NCI-H524 treated with DMSO at 0.1 percent for 48 hours (cell line): ENCODE results near the gene OPTC.
"Not testable (repeated sequence)": the region's sequence is repeated elsewhere in the genome, so short reads cannot be mapped to it uniquely, and the experiment has no call there.

Source experiments
- DNase-seq: peaks from one replicate; lab custom pipeline; 2025; lab: John Stamatoyannopoulos, UW

OPTC gene

GRCh38 chr1:203516906-203517305, 23.0 kb downstream of the OPTC start:
- no peak for DNase-seq

DNA sequence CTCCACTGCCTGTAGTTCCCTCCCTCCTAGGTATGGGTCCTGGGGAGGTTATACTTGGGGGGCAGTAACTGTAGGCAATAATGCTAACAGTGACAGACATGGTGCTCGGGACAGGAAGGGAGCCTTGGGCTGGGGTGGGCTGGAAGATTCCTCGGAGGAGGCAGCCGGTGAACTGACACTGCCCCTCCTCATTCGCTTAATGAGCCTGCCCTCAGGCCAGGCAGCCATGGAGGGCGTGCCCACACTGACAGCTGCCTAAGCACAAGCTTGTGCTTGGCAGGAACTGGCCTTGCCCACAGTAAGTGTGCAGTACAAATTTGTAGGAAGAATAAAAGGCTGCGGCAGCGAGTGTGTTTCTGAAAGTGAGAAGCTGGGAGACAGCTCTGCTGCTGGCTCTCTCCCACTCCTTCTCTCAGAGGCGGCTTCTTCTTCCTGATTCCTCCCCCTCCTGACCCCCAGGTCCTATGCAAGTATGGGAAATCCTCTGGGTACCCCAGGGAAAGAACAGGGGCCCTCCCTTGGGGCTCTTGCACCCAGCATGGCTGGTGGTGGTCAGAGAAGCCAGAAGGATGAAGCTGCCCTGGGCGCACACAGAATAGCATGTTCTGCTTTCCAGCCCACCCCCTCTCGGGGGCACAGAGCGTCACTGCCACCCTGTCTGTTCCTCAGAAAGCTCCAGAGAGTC, 23.6 kb downstream of the OPTC start:
- no peak for DNase-seq

DNA sequence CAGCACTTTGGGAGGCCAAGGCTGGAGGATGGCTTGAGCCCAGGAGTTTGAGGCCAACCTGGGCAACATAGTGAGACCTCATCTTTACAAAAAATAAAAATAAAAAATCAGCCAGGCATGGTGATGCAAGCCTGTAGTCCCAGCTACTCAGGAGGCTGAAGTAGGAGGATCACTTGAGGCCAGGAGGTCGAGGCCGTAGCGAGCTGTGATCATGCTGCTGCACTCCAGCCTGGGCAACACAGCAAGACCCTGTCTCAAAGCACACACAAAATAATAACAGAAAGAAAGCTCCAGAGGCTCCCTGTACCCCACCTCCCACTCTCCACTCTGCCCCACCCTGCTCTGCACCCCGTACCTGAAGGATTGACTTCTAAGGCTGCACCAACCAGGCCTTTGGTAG, 24.2 kb downstream of the OPTC start:
- DNase-seq = not testable (repeated sequence)

DNA sequence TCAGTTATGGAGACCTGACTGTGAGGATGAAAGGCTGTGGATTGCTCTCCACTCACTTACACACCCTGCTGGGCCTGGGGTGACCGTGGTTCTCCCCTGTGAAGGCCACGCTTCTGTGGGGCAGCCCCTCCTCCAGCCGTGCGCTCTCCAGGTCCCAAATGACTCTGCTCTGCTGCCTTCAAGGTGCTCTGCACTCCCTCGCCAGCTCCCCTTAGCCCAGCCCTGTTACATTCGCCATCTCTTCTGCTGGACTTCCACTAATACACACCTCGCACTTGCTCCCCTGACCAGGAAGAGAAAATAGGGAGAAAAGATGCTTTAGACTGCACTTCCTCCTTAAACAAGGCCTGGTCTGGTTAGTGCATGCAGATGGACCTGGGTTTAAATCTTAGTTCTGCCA, 24.6 kb downstream of the OPTC start:
- no peak for DNase-seq

GRCh38 chr1:203519053-203519840, 25.3 kb downstream of the OPTC start:
- DNase-seq = no peak

DNA sequence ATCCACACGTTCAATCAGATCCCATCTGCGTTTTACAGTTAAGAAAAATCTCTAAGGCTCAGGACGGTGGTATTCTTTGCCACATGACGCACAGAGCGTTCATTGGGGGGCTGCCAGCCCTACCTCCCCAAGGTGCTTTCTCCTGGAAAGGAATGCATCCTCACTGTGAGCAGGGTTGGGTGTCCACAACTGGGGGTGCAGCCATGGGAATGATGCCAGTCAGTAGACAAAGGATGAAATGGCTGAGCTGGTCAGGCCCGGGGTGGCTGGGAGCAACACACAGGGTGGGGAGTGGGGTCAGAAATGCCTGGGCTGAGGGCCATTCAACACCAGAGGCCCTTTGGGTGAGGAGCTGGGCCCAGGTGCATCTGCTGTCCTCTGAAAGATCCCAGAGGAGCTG, 25.9 kb downstream of the OPTC start:
- no peak for DNase-seq

DNA sequence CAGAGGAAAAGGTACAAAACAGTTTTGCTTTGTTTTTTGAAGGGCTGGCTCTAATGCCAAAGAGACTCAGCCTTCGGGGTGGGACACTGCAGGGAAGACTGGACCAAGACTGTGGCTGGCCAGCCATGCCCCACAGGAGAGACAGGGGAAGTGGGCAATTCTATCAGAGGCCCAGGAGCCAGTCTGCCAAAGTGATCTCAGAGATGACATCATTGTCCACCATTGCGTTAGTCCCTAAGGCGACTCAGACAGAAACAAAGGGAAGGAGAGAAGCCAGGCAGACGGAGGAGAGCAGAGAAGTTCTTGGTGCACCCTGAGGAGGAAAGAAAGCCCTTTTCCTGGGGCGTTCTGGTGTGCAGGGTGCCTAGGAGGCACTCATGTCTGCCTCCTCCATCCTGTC, 26.4 kb downstream of the OPTC start:
- DNase-seq = no peak

GRCh38 chr1:203521074-203521794, 27.3 kb downstream of the OPTC start:
- DNase-seq = no peak

DNA sequence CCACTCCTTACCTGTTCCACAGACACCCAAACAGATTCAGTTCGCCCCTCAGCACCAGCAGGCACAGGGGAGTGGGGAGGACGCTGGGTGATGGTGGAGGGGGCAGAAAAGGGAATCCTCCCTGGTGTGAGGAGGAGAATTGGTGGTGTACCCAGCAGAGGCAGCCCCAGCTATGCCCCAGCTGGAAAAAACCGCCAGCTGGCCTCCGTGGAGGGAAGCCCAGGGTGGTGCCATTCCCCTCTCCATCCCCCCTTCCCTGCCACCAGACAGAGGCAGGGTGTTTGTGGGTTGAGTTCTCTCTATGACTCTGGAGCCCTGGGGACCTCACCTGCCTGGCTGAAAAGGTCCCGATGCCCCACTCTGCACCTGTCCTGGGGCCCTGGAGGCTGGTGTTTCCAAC, 27.9 kb downstream of the OPTC start:
- no peak for DNase-seq

DNA sequence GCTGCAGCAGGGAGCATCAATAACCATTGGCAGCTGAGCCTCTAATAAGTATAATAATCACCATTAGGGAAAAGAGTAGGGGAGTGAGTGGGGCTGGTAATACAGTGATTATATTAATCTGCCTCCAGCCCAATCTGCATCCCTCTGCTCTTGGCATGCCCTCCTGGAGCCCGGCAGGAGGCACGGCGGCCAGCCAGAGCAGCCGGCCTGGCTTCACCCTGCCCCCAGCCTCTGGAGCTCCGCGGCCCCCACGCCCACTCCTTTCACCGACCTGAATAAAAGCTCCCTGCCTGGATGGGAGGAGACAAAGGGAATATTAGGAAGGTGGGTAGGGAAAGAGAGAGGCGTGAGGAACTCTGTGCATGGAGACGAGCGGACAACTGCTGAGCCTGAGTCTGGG, 28.3 kb downstream of the OPTC start:
- peak; percentile 29 for DNase-seq

- no peak for DNase-seq
These were observed 29.7 kb downstream of the OPTC start for GRCh38 chr1:203523667-203524066.

GRCh38 chr1:203524152-203524551, 30.2 kb downstream of the OPTC start:
- no peak for DNase-seq

- no peak for DNase-seq
These were observed 30.9 kb downstream of the OPTC start for GRCh38 chr1:203524824-203525223.

- DNase-seq = no peak
These were observed 31.7 kb downstream of the OPTC start for GRCh38 chr1:203525685-203526084.

DNA sequence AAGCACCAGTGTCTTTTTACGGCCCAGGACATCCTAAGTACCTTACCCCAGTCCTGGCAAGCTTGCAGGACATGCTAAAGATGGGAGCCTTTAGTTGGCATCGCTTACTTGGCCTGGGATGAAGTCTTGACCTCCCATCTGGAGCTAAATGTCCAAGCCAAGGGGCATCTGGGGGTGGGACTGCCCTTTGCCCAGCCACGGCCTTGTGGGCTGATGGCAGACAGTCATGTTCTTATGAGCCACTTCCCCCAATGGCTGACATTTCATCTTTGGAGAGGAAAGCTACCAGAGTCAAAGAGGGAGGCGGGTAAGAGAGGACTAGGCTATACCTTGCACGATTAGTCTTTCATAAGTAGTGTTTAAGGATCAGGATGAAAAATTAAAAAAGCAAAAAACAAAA, 32.2 kb downstream of the OPTC start:
- no peak for DNase-seq

DNA sequence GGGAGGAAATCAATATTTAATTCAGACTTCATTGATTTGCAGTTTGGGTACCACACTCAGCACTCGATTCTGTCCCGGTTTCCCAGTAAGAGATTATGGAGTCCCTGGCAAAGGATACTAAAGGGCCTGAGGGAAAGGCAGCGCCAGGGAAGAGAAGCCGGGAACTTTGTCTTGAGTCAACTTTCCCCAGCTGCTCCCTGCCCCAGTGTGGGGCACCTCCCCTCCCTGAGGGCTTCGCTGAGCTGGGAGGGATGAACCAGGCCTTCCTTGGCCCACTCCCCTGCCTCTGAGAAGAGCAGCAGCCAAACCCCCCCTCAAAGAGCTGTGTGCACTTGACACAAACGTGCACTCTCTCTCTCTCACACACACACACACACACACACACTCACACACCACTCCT, 32.6 kb downstream of the OPTC start:
- no peak for DNase-seq

- DNase-seq = no peak
These were observed 33.1 kb downstream of the OPTC start for GRCh38 chr1:203527013-203527412.

DNA sequence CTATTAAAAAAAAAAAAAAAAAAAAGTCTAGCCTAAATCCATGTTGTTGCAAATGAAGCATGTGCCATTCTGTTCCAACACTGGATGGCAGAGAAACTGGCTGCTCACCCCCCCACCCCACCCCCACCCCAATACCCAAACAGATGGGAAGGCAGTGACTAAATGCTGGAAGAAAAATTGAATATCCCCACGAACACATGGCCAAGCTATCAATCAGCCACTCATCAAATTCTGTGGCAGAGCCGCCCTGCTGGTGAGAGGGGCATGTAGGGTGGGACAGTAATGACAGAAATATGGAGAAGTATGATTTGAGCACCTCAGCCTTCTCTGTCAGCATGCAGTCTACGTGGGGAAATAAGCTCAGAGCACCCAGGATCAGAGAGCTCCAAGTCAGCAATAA, 34.1 kb downstream of the OPTC start:
- DNase-seq = peak; percentile 30

DNA sequence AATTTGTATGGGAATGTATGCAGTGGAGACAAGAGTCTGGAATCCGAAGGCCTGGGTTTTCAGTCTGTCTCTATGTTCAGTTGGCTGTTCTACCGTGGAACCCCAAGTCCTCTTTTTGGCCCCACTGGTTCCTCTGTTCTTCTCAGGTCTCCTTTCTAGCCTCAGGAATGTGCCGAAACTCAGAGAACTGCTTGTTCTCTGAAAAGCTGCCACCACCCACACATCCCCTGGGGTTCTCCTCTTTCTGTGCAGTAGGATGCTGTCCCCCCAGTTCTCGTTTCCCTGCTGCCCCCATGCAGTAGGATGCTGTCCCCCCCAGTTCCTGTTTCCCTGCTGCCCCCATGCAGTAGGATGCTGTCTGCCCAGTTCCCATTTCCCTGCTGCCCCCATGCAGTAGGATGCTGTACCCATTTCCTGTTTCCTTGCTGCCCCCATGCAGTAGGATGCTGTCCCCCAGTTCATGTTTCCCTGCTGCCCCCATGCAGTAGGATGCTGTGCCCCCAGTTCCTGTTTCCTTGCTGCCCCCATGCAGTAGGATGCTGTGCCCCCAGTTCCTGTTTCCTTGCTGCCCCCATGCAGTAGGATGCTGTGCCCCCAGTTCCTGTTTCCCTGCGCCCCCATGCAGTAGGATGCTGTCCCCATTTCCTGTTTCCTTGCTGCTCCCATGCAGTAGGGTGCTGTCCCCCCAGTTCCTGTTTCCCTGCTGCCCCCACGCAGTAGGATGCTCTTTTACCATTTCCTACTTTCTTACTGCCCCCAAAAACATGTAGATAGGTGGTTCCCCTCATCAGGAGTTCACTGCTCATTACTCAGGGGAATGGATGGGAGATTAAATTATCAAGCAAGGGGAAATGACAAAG, 35.3 kb downstream of the OPTC start:
- DNase-seq = no peak

DNA sequence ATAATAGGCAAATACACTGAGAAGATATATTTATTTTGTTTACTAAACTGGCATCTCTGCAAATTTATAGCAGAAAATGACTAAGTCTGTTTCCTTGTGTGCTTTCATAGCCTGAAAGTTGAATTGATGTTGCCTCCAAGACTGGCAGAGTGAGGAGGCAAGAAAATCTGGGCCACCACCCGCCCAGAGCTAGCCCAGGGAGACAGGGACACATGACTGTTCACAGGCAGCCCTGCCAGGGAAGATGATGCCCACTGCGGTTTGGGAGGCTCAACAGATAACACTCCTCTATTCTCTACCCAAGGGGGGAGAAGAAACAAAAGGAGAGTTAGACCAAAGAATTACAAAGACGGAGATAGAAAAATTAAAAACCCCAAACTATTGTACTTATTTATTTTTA, 37.1 kb downstream of the OPTC start:
- DNase-seq = no peak

- DNase-seq = no peak
These were observed 40.1 kb downstream of the OPTC start for GRCh38 chr1:203534012-203534411.

- DNase-seq = no peak
These were observed 40.6 kb downstream of the OPTC start for GRCh38 chr1:203534526-203534925.
